Activated CD8-positive, alpha-beta memory T cell treated with anti-CD3 and anti-CD28 coated beads for 36 hours (primary cell): ENCODE results near the gene HIPK1. TPM values are rescaled to one million over a fixed set of nuclear protein-coding genes. Genes with fewer than 3 reads are reported as not detected.
"Not testable (repeated sequence)": the region's sequence is repeated elsewhere in the genome, so short reads cannot be mapped to it uniquely, and the experiment has no call there.

ENCODE experiments used
- CTCF ChIA-PET: fragments of 350-600 bp; sonication (Branson Sonifier 250); formaldehyde crosslinking; loops from one replicate; lab custom pipeline; 2021; ENCODE audit warnings: antibody characterized with exemption; lab: Charles Lee
- POLR2A ChIA-PET: fragments of 350-600 bp; sonication (Branson Sonifier 250); formaldehyde crosslinking; loops from one replicate; lab custom pipeline; 2021; ENCODE audit warnings: antibody characterized with exemption; lab: Charles Lee
- total RNA-seq, 2 experiments: library from RNA; stranded (reverse); gene quantifications; one replicate each; pipeline ENCODE4 v1.2.3, GENCODE V29; 2021

HIPK1 gene
- total RNA-seq, 2 experiments from 2014 or later: 60.7 to 61.7 TPM

- CTCF ChIA-PET: no interaction called here
Observed at GRCh38 chr1:113990530-113990929, 61.4 kb downstream of the HIPK1 start.

GRCh38 chr1:113990961-113991360, 61.8 kb downstream of the HIPK1 start:
- ChIA-PET CTCF (no interaction called here), POLR2A (no interaction called here)

More at GRCh38 chr1:113990530-113990929, 61.4 kb downstream of the HIPK1 start:
- POLR2A ChIA-PET: no interaction called here

- POLR2A ChIA-PET: no interaction called here
- CTCF ChIA-PET: no interaction called here
Observed at GRCh38 chr1:113991467-113991997, 62.4 kb downstream of the HIPK1 start.

- ChIA-PET CTCF (no interaction called here), POLR2A (no interaction called here)
Observed at GRCh38 chr1:113993072-113993471, 63.9 kb downstream of the HIPK1 start.

GRCh38 chr1:113993766-113994165, 64.6 kb downstream of the HIPK1 start:
- CTCF ChIA-PET: no interaction called here

GRCh38 chr1:113995382-113995781, 66.3 kb downstream of the HIPK1 start:
- CTCF ChIA-PET: no interaction called here
- POLR2A ChIA-PET: no interaction called here

More at GRCh38 chr1:113993766-113994165, 64.6 kb downstream of the HIPK1 start:
- POLR2A ChIA-PET: no interaction called here

GRCh38 chr1:113998361-113998760, 69.2 kb downstream of the HIPK1 start:
- POLR2A ChIA-PET: no interaction called here
- CTCF ChIA-PET: no interaction called here

GRCh38 chr1:113999233-113999632, 70.1 kb downstream of the HIPK1 start:
- POLR2A ChIA-PET: no interaction called here
- CTCF ChIA-PET: no interaction called here

- ChIA-PET POLR2A (no interaction called here), CTCF (no interaction called here)
Observed at GRCh38 chr1:113999799-114000198, 70.7 kb downstream of the HIPK1 start.

GRCh38 chr1:114000406-114000805, 71.3 kb downstream of the HIPK1 start:
- ChIA-PET POLR2A (no interaction called here), CTCF (no interaction called here)

GRCh38 chr1:114002492-114003239, 73.5 kb downstream of the HIPK1 start:
- POLR2A ChIA-PET: no interaction called here
- CTCF ChIA-PET: no interaction called here

GRCh38 chr1:114003431-114003830, 74.3 kb downstream of the HIPK1 start:
- POLR2A ChIA-PET: no interaction called here
- CTCF ChIA-PET: no interaction called here

GRCh38 chr1:114006825-114007224, 77.7 kb downstream of the HIPK1 start:
- POLR2A ChIA-PET: interaction anchor here (0.7 kb wide), 1 partner anchor 1498 kb away, joined by 3 read pairs; the partner anchor contains the start of gene WNT2B
- CTCF ChIA-PET: not testable (repeated sequence)

- CTCF ChIA-PET: no interaction called here
- POLR2A ChIA-PET: no interaction called here
Observed at GRCh38 chr1:114008480-114008941, 79.4 kb downstream of the HIPK1 start.

- ChIA-PET CTCF (no interaction called here), POLR2A (no interaction called here)
Observed at GRCh38 chr1:114008993-114009392, 79.9 kb downstream of the HIPK1 start.

GRCh38 chr1:114009393-114009792, 80.3 kb downstream of the HIPK1 start:
- POLR2A ChIA-PET: no interaction called here

GRCh38 chr1:114010433-114011184, 81.5 kb downstream of the HIPK1 start:
- ChIA-PET POLR2A (no interaction called here), CTCF (no interaction called here)

More at GRCh38 chr1:114009393-114009792, 80.3 kb downstream of the HIPK1 start:
- CTCF ChIA-PET: no interaction called here

- POLR2A ChIA-PET: no interaction called here
- CTCF ChIA-PET: no interaction called here
Observed at GRCh38 chr1:114011796-114012195, 82.7 kb downstream of the HIPK1 start.

GRCh38 chr1:114015075-114015474, 86.0 kb downstream of the HIPK1 start:
- POLR2A ChIA-PET: no interaction called here
- CTCF ChIA-PET: no interaction called here

- POLR2A ChIA-PET, CTCF ChIA-PET: not testable (repeated sequence)
Observed at GRCh38 chr1:114019724-114020123, 90.6 kb downstream of the HIPK1 start.
